NCI-H1417 (cell line): ENCODE data around the gene MTMR6.
A peak's percentile ranks its signal among the peaks of the same experiment; 100 is the strongest.

Source experiments
- DNase-seq, 3 experiments: peaks; one replicate each; lab custom pipeline; 2025; lab: John Stamatoyannopoulos, UW

Gene MTMR6

GRCh38 chr13:25280396-25280795 lies 6.9 kb downstream of the MTMR6 start:
- DNase-seq: no peak

DNA sequence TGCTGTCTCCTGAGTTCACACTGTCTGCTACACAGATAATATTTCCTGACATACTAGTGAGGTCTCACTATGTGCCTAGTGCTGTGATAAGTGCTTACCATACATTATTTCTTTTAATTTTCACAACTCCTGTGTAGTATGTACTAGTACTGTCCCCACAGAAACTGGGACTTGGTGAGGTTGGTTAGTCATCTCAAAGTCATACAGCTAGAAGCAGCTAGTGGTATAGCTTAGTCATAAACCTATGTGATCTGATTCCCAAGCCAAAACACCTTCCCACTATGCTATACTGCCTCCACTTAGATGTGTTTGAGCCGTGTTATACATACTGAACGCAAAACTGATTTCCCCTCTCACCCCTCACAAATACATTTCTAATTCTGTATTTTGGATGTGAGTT lies 10.5 kb downstream of the MTMR6 start:
- peak in 1 of 3 experiments; percentile 1 for DNase-seq

- no peak for DNase-seq
These were observed 18.7 kb downstream of the MTMR6 start for GRCh38 chr13:25268561-25268960.

DNA sequence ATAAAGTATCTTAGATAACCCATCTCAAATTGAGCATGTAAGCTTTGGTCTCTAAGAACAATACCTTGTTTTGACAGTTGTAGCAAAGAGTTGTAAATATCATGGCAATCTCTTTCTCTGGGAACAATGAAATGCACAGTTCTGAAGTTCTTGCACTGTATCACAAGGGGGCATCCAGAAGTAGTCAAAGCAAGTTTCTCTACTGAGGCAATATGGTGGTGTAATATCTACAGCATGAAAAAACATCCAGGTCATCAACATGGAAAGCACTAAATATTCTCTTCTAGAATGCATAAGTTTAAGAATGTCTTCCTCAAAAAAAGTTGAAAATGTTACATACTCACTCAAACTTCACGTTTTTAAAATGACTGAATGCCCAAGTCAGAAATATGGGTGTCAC lies 19.6 kb downstream of the MTMR6 start:
- DNase-seq: peak in 1 of 3 experiments; percentile 11

DNA sequence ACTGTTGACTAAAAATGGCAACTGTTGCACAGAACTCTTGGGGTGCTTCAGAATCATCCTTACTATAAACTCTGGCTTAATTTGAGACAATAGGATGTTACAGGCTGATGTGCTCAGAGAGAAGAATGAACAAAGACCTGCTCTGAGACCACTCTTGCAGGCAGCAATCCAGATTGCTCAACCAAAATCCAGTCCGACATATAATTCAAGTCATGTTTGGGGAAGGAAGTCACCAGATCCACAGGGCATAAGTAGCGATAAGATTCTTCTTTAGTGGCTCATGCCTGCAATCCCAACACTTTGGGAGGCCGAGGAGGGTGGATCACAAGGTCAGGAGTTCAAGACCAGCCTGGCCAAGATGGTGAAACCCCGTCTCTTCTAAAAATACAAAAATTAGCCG lies 20.6 kb downstream of the MTMR6 start:
- DNase-seq: no peak

DNA sequence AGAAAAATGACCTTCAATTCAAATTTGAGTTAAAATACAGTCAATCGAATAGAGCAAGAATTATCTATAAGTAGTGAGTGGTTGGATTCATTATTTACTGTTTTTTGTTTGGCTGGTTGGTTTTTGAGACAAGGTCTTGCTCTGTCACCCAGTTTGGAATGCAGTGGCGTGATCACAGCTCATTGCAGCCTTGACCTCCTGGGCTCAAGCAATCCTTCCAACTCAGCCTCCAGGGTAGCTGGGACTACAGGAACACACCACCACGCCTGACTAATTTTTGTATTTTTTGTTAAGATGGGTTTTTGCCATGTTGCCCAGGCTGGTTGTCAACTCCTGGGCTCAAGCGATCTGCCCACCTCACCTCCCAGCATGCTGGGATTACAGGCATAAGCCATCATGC lies 25.0 kb downstream of the MTMR6 start:
- no peak for DNase-seq

DNA sequence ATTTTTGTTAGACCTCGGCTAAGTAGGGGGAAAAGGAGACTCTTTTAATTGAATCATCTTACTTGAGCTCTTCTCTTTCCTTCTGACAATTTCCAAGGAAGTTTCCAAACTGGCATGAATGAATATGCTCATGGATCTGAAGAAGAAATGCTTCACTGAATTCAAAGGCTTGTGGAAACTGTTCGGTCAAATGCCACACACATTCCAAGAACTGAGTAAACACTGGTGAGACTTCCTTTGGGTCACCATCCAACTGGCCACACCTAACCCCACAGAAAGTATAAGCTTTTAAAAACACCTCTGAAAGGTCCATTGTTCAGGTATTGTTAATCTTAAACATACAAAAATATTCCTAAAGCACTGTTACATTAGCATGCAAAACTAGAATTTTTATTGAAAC lies 33.6 kb downstream of the MTMR6 start:
- no peak for DNase-seq

- DNase-seq: no peak
These were observed 34.5 kb downstream of the MTMR6 start for GRCh38 chr13:25252752-25253151.

DNA sequence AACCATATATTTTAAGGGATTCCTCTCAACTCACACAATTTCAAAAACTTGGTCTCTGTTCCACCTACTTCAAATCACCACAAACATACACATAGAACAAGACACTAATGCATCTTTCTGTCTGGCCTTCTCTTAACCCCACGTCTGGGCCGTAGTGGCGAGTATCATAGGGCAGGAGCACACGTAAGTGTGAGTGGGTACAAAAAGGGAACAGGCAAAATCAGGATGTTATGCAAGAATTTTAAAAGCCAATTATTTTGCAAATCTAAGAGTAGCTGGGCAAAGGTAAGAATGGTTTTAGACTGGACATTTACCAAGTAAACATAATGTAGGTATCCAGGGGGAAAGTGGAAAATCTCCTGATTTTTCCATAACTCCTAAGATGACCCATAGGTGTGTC lies 35.1 kb downstream of the MTMR6 start:
- no peak for DNase-seq

DNA sequence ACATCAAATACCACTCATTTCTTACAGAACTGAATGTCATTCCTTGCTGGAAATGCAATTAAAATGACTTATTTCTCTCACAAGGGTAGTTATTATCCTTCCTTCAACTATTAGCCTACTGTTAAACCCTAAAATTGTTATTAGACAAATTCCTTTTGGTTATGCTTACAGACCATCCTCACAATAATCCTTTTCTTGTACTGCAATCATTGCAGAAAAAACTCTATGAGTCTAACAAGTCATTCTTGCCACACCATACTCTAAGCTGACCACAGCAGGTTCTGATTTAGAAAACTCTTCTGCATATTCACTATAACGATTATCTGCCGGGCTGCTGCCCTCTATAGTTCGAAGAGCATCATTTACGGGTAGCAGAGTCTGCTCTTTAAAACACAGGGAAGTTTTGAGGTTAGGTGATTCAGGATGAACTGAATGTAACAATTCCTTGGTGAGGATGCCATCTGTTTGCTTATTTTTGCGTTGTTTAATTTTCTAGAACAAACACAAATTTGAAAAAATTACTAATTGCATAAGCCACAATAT lies 38.2 kb downstream of the MTMR6 start:
- DNase-seq: peak in 1 of 3 experiments; percentile 50

DNA sequence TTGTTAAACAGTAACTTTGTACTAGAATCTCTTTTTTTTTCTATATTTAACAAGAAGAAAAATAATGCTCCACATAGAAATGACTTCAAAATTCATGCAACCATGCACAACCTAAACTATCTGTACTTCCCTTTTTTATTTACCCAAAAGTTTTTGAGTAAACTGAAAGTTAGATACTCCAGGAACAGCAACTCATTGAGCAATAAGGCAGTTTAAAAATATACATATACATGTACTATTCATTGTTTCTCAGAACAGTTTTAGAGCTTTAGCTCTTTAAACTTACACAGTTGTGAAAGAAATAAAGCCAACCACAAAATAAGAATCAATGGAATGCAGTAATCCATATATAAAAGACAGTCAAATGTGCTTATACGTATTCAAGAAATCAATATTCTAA lies 39.2 kb downstream of the MTMR6 start:
- DNase-seq: no peak

- DNase-seq: no peak
These were observed 39.9 kb downstream of the MTMR6 start for GRCh38 chr13:25247360-25247759.

DNA sequence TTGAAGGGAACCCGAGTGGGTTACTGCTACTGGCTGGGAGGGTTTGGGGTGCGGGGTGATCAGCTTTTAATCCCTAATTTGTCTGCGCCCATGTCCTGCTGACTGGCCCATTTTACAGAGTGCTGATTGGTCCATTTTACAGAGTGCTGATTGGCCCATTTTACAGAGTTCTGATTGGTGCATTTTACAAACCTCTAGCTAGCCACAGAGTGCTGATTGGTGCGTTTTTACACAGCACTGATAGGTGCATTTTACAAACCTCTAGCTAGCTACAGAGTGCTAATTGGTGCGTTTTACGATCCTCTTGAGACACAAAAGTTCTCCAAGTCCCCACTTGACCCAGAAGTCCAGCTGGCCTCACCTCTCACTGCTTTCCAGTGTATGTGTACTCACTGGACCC lies 43.2 kb downstream of the MTMR6 start:
- DNase-seq: no peak

DNA sequence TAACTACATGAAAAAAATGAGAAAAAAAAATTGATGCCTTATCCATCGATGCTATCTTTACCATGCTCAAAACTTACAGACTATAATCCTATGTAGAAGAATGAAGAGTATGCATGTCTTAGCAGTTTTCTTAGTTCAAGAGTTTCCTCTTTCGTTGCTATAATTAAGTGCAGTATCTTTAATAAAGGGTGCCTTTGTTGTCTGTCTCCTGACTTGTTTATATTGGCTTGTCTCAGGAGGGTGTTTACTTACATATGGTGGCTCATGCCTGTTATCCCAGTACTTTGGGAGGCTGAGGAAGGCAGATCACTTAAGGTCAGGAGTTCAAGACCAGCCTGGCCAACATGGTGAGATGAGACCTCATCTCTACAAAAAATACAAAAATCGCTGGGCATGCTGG lies 44.3 kb downstream of the MTMR6 start:
- no peak for DNase-seq

DNA sequence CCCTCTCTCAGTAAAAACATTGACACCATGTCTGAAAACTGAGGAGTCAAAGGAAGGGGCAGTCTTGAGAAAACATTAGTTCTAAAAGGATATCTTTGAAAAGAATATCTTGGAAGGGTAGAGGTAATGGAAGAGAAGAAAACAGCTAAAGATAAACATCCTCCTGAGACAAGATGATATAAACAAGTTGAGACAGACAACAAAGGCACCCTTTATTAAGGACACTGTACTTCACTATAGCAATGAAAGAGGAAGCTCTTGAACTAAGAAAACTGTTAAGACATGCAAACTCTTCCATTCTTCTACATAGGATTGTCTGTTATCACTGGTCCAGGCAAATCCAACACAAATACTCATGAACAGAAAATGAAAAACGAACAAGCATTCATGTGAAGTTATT lies 46.3 kb downstream of the MTMR6 start:
- DNase-seq: no peak

DNA sequence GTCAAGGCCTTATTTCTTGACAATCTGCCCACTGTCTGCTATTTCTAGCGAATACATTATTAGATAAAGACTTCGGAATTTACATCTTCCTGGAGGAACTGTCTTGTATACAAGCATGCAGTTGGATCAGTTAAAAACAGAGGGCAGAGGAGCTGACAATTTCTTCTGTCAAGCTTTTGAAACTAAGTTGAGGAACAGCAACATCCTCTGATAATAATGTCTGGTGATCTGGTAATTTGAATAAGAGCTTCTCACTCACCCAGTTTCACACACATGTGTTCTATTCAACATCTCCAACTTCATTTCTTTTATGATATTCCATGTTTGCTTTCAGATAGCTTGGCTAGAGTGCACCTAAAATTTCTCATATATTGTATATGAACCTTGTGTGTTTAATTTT lies 50.2 kb downstream of the MTMR6 start:
- DNase-seq: no peak

GRCh38 chr13:25233861-25234260 lies 53.4 kb downstream of the MTMR6 start:
- no peak for DNase-seq

DNA sequence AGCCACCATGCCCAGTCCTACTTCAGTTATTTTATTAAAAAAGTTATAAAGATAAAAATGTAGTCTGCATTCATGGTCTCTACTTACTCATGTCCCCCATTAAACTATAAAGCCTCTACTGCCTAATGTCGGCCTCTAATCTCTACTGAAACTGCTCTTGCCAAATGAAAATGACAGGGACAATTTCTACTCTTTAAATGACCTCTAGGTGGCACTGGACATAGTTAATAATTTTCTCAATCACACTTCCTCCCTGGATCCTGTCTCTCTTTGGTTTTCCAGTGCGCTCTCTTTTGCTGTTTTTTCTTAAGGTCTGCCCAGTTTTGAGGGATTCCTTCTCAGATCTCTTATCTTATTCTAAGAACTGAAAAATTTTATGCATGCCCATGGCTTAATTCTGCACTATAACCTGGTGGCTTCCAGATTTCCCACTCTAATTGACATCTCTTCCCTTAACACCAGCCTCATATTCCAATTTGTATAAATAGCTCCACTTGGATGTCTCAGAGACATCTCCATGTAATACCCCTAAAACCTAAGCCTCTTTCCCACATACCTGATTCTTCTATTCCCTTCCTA lies 54.3 kb downstream of the MTMR6 start:
- DNase-seq: peak in 2 of 3 experiments; percentile 21 to 45

GRCh38 chr13:25231517-25231916 lies 55.8 kb downstream of the MTMR6 start:
- DNase-seq: no peak

DNA sequence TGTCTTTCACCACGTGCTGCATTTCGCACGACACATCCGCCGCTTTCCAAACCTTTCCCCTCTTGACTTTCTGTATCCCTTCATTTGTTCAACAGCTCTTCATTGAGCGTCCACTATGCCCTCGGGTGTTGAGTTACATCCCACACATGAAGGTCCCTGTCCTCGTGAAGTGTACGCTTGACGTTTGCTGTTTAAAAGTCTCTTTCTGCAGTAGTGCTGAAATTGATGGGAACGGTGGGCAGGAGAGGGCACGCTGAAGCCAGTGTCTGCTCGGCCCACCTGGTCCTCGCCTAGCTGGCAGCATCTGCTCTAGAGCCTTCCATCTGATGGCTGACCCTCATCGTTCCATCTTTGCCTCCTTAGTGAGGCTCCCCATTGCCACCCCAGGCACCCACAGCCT lies 59.6 kb downstream of the MTMR6 start:
- DNase-seq: no peak

DNA sequence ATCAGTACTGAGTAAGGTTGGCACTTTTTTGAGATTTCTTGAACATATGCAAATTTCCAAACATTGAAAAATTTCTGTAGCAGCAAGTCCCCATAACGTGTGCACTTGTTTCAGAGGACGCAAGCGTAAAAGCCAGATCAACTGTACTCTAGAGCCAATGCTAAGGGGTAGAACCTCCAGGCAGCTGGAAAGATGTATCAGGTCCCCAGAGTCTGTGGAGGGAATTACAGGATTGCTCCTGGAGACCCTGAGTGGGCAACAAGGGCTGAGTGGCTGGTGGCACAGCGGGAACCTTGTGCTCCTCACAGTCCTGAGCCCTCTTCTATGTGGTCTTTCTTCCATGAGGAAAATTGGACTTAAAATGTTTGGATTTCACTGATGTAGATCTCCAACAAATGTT lies 61.3 kb downstream of the MTMR6 start:
- no peak for DNase-seq

DNA sequence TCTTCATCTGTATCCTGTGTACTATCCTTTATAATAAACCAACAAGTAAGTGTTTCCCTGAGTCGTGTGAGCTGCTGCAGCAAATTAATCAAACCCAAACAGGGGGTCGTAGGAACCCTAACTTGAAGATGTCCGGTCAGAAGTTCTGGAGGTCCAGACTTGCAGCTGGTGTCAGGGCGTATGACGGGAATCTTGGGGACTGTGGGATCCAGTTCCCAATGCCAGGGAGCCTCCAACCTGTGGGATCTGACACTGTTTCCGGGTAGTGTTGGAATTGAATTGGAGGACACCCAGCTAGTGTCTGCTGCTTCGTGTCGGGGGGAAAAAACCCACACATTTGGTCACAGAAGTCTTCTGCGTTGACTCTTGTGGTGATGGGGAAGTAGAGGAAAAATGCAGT lies 63.1 kb downstream of the MTMR6 start:
- DNase-seq: no peak

GRCh38 chr13:25222740-25223139 lies 64.5 kb downstream of the MTMR6 start:
- no peak for DNase-seq

DNA sequence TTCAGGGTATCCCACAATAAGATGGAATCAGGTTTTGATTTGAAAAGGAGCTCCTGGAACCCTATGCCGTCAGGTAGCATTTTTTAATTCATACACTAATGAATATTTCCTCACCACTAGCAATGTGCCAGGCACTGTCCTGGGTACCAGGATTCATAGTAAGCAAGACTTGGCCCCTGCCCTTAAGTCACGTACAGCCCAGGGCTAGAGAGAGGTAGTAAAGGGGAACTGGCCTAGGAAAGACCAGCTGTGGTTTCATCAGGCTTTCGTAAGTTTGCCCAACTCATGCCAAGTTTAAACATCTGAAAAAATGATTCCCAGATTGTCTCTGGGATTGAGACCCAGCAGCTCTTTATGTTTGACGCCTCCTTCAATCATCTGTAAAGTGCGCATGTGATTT lies 69.3 kb downstream of the MTMR6 start:
- DNase-seq: no peak
